Posterior cingulate gyrus (tissue), 11 donors: Measurements from ENCODE around the gene TNNC2.
"Not testable (repeated sequence)": the region's sequence is repeated elsewhere in the genome, so short reads cannot be mapped to it uniquely, and the experiment has no call there.

ENCODE experiments used
- DNase-seq, 10 donors: peaks; one replicate each; pipeline versions ENCODE4 v3.0.0 to v3.0.0-alpha.2; 2020 to 2021; ENCODE audit warnings: mixed read lengths in 3 of 10
- intact Hi-C: fragments of 100-400 bp; cut with DNase I; formaldehyde crosslinking; loops from one replicate; pipeline ENCODE4 v1.15.1; 2023

Gene TNNC2

GRCh38 chr20:45827030-45827652 is at the start of gene TNNC2:
Gene TNNC2, minus strand, starts transcription at chr20:45827312. Its CDS starts 64 bp downstream, at chr20:45827248.
- intact Hi-C loops, result no loop called here
- DNase-seq, result no peak

GRCh38 chr20:45874576-45874975 is 47.5 kb upstream of the TNNC2 start:
- no peak for DNase-seq
- intact Hi-C loops, result no loop called here

GRCh38 chr20:45874104-45874481 is 47.0 kb upstream of the TNNC2 start:
- DNase-seq, intact Hi-C loops: not testable (repeated sequence)

- intact Hi-C loops, result no loop called here
- DNase-seq, result no peak
Measured at GRCh38 chr20:45873409-45874103, 46.4 kb upstream of the TNNC2 start.

- no peak for DNase-seq
- intact Hi-C loops, result no loop called here
Measured at GRCh38 chr20:45872626-45873025, 45.5 kb upstream of the TNNC2 start.

- no peak for DNase-seq
- intact Hi-C loops, result no loop called here
Measured at GRCh38 chr20:45867819-45868176, 40.7 kb upstream of the TNNC2 start.

GRCh38 chr20:45867136-45867818 is 40.2 kb upstream of the TNNC2 start:
- intact Hi-C loops, result no loop called here

GRCh38 chr20:45866454-45866853 is 39.3 kb upstream of the TNNC2 start:
- DNase-seq, result no peak
- intact Hi-C loops, result no loop called here

More at GRCh38 chr20:45867136-45867818, 40.2 kb upstream of the TNNC2 start:
- no peak for DNase-seq

GRCh38 chr20:45863543-45864470 is 36.7 kb upstream of the TNNC2 start:
- intact Hi-C loops, result no loop called here
- no peak for DNase-seq

- DNase-seq, result peak in 1 of 10 donors; percentile 69
- intact Hi-C loops, result no loop called here
Measured at GRCh38 chr20:45861221-45862075, 34.3 kb upstream of the TNNC2 start.

GRCh38 chr20:45860560-45861220 is 33.6 kb upstream of the TNNC2 start:
- intact Hi-C loops, result no loop called here
- DNase-seq, result no peak

- intact Hi-C loops, result no loop called here
- DNase-seq, result no peak
Measured at GRCh38 chr20:45859916-45860315, 32.8 kb upstream of the TNNC2 start.

GRCh38 chr20:45857882-45858216 is 30.7 kb upstream of the TNNC2 start:
- intact Hi-C loops, result loop anchor here (1.0 kb wide), 1 partner anchor 23 kb away; the partner anchor contains the start of gene ZSWIM1
- no peak for DNase-seq

GRCh38 chr20:45857114-45857881 is 30.2 kb upstream of the TNNC2 start, which contains the start of the genes ACOT8 and ZSWIM3:
Gene ACOT8, minus strand, starts transcription at chr20:45857392. Its CDS starts 77 bp downstream, at chr20:45857315.
Gene ZSWIM3, plus strand, starts transcription at chr20:45857614. Its CDS starts 212 bp downstream, at chr20:45857826.
- DNase-seq, result peak; percentile 84 to 99 (median 94)
- intact Hi-C loops, result loop anchor here (1.0 kb wide), 1 partner anchor 24 kb away; the partner anchor contains the start of gene ZSWIM1

GRCh38 chr20:45853484-45853883 is 26.4 kb upstream of the TNNC2 start:
- intact Hi-C loops, result no loop called here
- no peak for DNase-seq

GRCh38 chr20:45852326-45852725 is 25.2 kb upstream of the TNNC2 start:
- intact Hi-C loops, result no loop called here
- no peak for DNase-seq

- no peak for DNase-seq
- intact Hi-C loops, result no loop called here
Measured at GRCh38 chr20:45851501-45851900, 24.4 kb upstream of the TNNC2 start.

- DNase-seq, result no peak
- intact Hi-C loops, result no loop called here
Measured at GRCh38 chr20:45850926-45851325, 23.8 kb upstream of the TNNC2 start.
